HG03103 (cell line): Measurements from ENCODE around the gene CAPG.
A peak's percentile ranks its signal among the peaks of the same experiment; 100 is the strongest.
"Not testable (repeated sequence)": the region's sequence is repeated elsewhere in the genome, so short reads cannot be mapped to it uniquely, and the experiment has no call there.

Experiments
- ATAC-seq: cut with Tn5 transposase; IDR thresholded peaks from one replicate; pipeline ENCODE4 v1.9.1; 2021; ENCODE audit warnings: low read depth; ENCODE audit not compliant: unreplicated experiment

CAPG gene

DNA sequence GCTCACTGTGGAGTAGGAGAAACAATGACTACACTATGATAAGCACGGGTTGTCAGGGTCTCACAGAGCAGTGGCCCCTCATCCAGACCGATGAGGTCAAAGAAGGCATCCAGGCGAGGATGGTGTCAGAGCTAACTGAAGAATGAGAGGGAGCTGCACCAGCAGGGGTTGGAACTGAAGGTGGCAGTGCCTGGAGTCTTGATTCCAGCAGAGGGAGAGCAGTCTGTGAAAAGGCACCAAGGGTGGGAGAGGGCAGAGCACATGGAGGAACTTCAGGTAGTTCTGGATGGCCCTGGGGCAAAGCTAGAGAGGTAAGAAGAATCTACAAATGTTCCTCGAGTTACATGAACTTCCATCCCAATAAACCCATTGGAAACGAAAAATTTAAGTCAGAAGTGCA lies 43.0 kb downstream of the CAPG start:
- no peak for ATAC-seq

DNA sequence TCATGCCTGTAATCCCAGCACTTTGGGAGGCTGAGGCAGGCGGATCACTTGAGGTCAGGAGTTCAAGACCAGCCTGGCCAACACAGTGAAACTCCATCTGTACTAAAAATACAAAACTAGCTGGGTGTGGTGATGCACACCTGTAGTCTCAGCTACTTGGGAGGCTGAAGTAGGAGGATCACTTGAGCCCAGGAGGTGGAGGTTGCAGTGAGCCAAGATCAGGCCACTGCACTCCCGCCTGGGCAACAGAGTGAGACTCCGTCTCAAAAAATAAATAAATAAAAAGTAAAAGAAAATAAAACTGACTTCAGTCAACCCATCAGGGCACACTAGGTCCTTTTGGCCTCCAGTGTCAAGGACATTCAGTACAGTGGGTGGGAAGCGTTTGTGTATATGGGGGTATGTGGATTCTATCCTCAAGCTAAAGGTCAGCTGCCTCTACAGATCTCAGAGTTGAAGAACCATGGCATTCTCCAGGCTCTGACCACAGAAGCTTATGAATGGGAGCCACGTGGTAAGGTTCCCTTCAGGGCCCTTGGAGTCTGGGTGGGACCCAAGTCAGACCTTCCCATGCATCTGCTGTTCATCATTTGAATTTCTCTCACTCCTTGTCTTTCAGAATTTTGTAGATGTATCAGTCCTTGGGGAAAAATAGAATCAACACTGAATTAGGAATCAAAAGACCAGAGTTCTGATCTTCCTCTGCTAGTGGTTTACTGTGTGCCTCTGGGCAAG lies 47.3 kb downstream of the CAPG start:
- ATAC-seq = not testable (repeated sequence)

DNA sequence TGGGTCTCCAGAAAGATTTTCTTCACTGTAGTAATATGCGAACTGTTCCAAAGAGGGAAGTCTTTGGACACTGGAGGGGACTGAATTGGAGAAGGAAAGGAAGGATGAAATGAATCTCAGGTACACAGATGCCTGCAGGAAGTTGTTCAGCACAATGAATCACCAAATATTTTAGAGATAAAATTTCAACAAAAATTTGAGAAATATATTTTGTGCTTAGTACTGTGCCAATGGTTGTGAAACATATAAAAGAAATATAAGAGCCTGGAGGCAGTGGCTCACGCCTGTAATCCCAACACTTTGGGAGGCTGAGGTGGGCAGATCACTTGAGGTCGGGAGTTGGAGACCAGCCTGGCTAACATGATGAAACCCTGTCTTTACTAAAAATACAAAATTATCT lies 52.4 kb downstream of the CAPG start:
- ATAC-seq = no peak

DNA sequence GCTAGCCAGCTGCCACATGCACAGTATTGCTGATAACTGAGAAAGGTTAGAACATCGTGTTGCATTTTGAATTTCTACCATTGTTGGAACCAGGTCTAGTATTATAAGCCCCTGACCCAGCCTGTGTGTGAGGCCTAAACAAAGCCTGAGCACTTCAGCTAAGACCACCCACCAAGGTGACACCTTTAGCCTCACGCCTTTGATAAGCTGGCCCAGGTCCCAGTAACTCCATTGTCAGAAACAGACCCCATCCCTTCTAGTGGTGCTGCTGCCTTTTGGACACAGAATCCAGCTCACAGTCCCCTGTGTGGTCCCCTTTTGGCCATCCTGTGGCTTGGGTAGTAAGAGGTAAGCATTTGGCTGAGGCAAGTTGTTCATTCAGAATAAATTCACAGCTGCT lies 54.0 kb downstream of the CAPG start:
- ATAC-seq = no peak

DNA sequence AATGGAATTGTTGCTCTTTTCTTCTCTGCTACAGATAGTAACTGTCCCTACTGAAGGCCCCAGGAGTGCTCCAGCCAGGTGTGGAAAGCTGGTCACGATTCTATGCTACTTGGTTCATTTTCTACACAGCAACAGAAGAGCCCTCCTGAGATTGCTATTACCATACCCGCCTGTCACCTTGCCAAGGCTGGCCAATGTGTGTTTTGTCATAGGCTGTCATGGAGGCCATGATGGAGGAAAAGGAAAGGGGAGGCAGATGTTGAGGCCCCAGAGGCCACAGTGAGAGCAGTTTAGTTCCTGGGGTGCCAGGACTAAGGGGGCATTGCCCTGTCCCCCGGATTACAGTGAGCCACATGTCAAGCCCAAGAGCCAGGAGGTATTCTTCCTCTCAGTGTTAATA lies 54.6 kb downstream of the CAPG start:
- ATAC-seq = no peak

DNA sequence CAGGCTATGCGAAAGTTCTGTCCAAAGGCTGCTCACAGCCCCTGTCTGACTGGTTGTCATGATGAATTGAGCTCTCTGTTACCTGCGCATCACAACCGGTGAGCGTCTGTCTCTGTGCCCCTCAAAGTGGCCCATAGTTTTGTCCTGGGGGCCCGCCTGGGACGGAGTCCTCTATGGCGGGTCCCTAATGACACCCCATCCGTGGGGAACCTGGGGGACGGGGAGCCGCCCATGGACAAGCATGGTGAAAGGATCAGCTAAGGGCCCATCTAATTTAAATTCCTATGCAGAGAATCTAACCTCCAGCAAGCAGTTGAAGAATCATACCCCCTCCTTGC lies 55.1 kb downstream of the CAPG start:
- ATAC-seq = no peak

DNA sequence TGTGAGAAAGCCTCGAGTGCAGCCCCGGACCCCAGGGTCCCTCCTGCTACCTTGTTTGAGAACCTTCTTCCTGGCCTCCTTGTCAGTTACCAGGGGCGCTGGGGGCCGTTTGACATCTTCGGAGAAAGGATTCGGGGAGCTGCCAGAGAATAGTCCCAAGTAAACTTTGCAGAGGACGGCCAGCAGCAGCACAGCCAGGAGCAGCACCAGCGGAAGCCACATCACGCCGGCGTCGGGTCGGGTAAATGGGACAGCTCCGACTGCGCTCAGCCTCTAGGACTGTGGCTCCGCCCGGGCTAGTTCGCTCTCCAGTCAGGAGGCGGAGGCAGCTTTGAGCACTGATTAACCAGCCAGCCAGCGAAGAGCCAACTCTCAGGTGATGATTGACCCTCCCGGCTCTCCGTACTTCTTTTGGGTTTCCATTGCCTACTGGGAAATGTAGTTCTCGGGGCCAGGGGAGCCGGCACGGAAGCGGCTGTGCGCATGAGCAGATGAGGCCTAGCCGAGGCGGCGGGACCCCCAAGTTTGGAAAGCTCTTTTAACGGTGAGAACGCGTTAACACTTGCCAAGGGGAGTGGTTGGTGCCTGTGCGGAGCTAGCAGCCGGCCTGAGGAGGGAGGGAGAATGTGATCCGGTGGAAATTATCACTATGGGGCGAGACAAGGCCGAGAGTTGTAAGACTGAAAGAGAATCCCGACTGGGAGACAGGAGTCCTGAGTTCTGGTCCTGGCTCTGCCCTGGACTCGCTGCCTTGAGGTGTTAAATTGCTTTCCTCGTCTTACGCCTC lies 55.7 kb downstream of the CAPG start, which contains the start of the genes ELMOD3 and RETSAT:
Gene ELMOD3 (plus strand): TSS at position 484 of the 787 bp plus-strand sequence. CDS start 2,430 bp downstream, outside the sequence.
Gene RETSAT (minus strand): TSS at position 243 of the 787 bp plus-strand sequence. CDS start 21 bp downstream, at position 222.
- ATAC-seq = peak; percentile 94

DNA sequence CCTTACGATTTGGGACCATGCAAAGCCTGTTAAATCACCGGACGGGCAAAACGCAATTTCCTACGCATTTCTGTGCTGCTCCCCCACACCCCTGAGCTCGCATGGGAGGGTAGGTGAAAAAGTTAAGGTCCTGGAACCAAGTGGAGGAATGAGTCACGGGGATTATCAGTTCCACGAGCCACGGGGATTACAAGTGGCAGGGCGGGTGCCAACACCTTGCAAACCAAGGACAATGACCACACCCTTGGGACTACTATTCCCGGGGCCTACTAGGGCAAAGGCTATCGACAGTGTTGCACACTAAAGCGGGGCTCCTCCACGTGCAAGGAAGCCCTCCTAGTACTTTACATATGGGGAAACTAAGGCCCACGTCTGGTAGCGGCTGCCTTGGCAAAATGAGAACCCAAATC lies 56.3 kb downstream of the CAPG start:
- no peak for ATAC-seq

DNA sequence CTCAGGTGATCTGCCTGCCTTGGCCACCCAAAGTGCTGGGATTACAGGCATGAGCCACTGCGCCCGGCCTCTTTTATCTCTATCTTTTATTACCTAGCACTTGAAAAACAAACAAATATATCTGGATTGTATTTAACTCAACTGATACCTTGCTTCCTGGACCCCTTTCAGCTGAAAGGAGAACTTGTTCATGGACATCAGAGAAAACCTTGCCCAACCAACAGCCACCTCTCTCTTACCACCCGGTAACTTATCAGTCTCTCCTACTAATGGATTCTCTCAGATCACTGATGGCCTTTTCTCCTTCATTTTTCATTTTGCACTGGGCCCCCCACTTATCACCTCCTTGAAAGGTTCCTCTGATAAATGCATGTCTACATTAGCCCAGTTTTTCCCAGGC lies 62.6 kb downstream of the CAPG start:
- no peak for ATAC-seq
